IMR-90 (cell line): ENCODE measurements around the gene CAMTA1. TPM values are rescaled to one million over a fixed set of nuclear protein-coding genes. Genes with fewer than 3 reads are reported as not detected.

Experiments used
- ATAC-seq: fragments of 200-7000 bp; cut with Tn5 transposase; 2 replicates; pipeline ENCODE4 v1.9.1; 2020; ENCODE audit warnings: low read depth, mild to moderate bottlenecking, moderate library complexity
- BruUV-seq: library from RNA; stranded (reverse); fragments of 400-500 nt; replicated peaks from 2 replicates; lab custom pipeline; 2021; lab: Mats Ljungman, UMichigan
- CTCF ChIA-PET: fragments of 300-600 bp; formaldehyde crosslinking; extraction: SDS; loops from one replicate; lab custom pipeline; 2021; ENCODE audit warnings: antibody characterized with exemption; lab: Yijun Ruan, JAX
- POLR2A ChIA-PET: fragments of 300-600 bp; sonication (Branson Sonifier 250); formaldehyde crosslinking; loops from one replicate; lab custom pipeline; 2022; ENCODE audit warnings: antibody characterized with exemption; ENCODE audit not compliant: unreplicated experiment; lab: Charles Lee
- DNase-seq: peaks from one replicate; pipeline ENCODE4 v3.0.0; 2013
- H2AFZ ChIP-seq: replicated peaks from 2 replicates; pipeline ENCODE3; 2013; ENCODE audit warnings: low read length, mild to moderate bottlenecking; ENCODE audit not compliant: poor library complexity
- H2AK5ac ChIP-seq: 2 replicates; pipeline ENCODE4 v1.6.1; 2013; ENCODE audit warnings: low read depth, low read length, inconsistent platforms
- H2AK9ac ChIP-seq: replicated peaks from 2 replicates; pipeline ENCODE3; 2013; ENCODE audit warnings: mild to moderate bottlenecking, low read depth, low read length, moderate library complexity; ENCODE audit not compliant: poor library complexity
- H2BK120ac ChIP-seq: 2 replicates; pipeline ENCODE4 v1.6.1; 2013; ENCODE audit warnings: low read depth, low read length, inconsistent platforms
- H2BK15ac ChIP-seq: 3 replicates; pipeline ENCODE4 v1.6.1; 2013; ENCODE audit warnings: low read depth, low read length, inconsistent platforms
- H2BK20ac ChIP-seq: 2 replicates; pipeline ENCODE4 v1.6.1; 2013; ENCODE audit warnings: low read depth, mild to moderate bottlenecking, inconsistent platforms, low read length, moderate library complexity
- H2BK5ac ChIP-seq: 2 replicates; pipeline ENCODE4 v1.6.1; 2013; ENCODE audit warnings: mild to moderate bottlenecking, low read depth, low read length, inconsistent platforms; ENCODE audit not compliant: poor library complexity, severe bottlenecking
- H3K14ac ChIP-seq: replicated peaks from 2 replicates; pipeline ENCODE4 v1.6.1; 2013; ENCODE audit warnings: low read depth, low read length, inconsistent platforms
- H3K18ac ChIP-seq: 2 replicates; pipeline ENCODE4 v1.6.1; 2013; ENCODE audit warnings: low read depth, low read length, control low read depth
- H3K23ac ChIP-seq: 2 replicates; pipeline ENCODE4 v1.6.1; 2013; ENCODE audit warnings: low read depth, low read length, inconsistent platforms
- H3K27ac ChIP-seq: 2 replicates; pipeline ENCODE4 v1.5.1; 2013; ENCODE audit warnings: mild to moderate bottlenecking, control low read depth, low read length; ENCODE audit not compliant: insufficient read depth
- H3K27me3 ChIP-seq: 2 replicates; pipeline ENCODE4 v1.6.1; 2013; ENCODE audit warnings: low read length; ENCODE audit not compliant: control insufficient read depth, insufficient read depth
- H3K36me3 ChIP-seq: 2 replicates; pipeline ENCODE4 v1.6.1; 2013; ENCODE audit warnings: low read length, mixed read lengths; ENCODE audit not compliant: control insufficient read depth, insufficient read depth
- H3K4ac ChIP-seq: 2 replicates; pipeline ENCODE4 v1.6.1; 2013; ENCODE audit warnings: low read depth, low read length, inconsistent platforms
- H3K4me1 ChIP-seq: 2 replicates; pipeline ENCODE4 v1.6.1; 2013; ENCODE audit warnings: low read length, mixed read lengths; ENCODE audit not compliant: control insufficient read depth, insufficient read depth
- H3K4me2 ChIP-seq: 2 replicates; pipeline ENCODE4 v1.6.1; 2013; ENCODE audit warnings: low read depth, mild to moderate bottlenecking, control low read depth, low read length, moderate library complexity
- H3K4me3 ChIP-seq: 2 replicates; pipeline ENCODE4 v1.5.1; 2013; ENCODE audit warnings: low read depth, mild to moderate bottlenecking, control low read depth, low read length, moderate library complexity; ENCODE audit not compliant: insufficient read depth
- H3K56ac ChIP-seq: 2 replicates; pipeline ENCODE4 v1.6.1; 2013; ENCODE audit warnings: low read length, inconsistent platforms; ENCODE audit not compliant: insufficient read depth; ENCODE audit errors: extremely low read depth
- H3K79me1 ChIP-seq, 2 experiments: 2 replicates each; pipeline ENCODE4 v1.6.1; 2013; ENCODE audit warnings: low read length in 2 of 2, inconsistent platforms in 1 of 2, low read depth in 1 of 2
- H3K9ac ChIP-seq: 2 replicates; pipeline ENCODE4 v1.6.1; 2013; ENCODE audit warnings: low read depth, low read length, control low read depth
- H3K9me1 ChIP-seq: 2 replicates; pipeline ENCODE4 v1.6.1; 2013; ENCODE audit warnings: low read length, inconsistent platforms; ENCODE audit not compliant: insufficient read depth
- H3K9me3 ChIP-seq: 2 replicates; pipeline ENCODE4 v1.6.1; 2013; ENCODE audit warnings: low read length; ENCODE audit not compliant: control insufficient read depth, insufficient read depth
- H4K20me1 ChIP-seq: 2 replicates; pipeline ENCODE4 v1.6.1; 2013; ENCODE audit warnings: low read length, inconsistent platforms; ENCODE audit not compliant: insufficient read depth
- H4K5ac ChIP-seq: 2 replicates; pipeline ENCODE4 v1.6.1; 2013; ENCODE audit warnings: mild to moderate bottlenecking, low read depth, low read length, control low read depth
- H4K8ac ChIP-seq, 2 experiments: 2 replicates each; pipeline ENCODE4 v1.6.1; 2013; ENCODE audit warnings: low read depth in 2 of 2, low read length in 2 of 2, control low read depth in 1 of 2, inconsistent platforms in 1 of 2
- H4K91ac ChIP-seq: 2 replicates; pipeline ENCODE4 v1.6.1; 2013; ENCODE audit warnings: low read depth, low read length, inconsistent platforms; ENCODE audit not compliant: insufficient read depth
- BHLHE40 ChIP-seq: fragments of 150-350 bp; IDR thresholded peaks from 2 replicates; pipeline ENCODE4 v1.6.1; 2016; ENCODE audit warnings: mild to moderate bottlenecking, low read depth, low read length
- CEBPB ChIP-seq: IDR thresholded peaks from 2 replicates; pipeline ENCODE4 v1.6.1; 2012; ENCODE audit warnings: low read depth, low read length, improper control_type of control experiment
- CHD1 ChIP-seq: IDR thresholded peaks from 2 replicates; pipeline ENCODE4 v1.6.1; 2012; ENCODE audit warnings: low read depth, low read length, improper control_type of control experiment
- CTCF ChIP-seq: conservative IDR thresholded peaks from 2 replicates; pipeline ENCODE4 v1.5.1; 2012; ENCODE audit warnings: mild to moderate bottlenecking, low read depth, low read length, improper control_type of control experiment
- ELK1 ChIP-seq: fragments of 150-350 bp; IDR thresholded peaks from 2 replicates; pipeline ENCODE4 v1.6.1; 2016; ENCODE audit warnings: low read depth, mild to moderate bottlenecking, low read length, moderate library complexity, borderline replicate concordance
- FOS ChIP-seq: fragments of 150-350 bp; IDR thresholded peaks from 2 replicates; pipeline ENCODE4 v1.6.1; 2016; ENCODE audit warnings: low read depth, low read length
- MAFK ChIP-seq: IDR thresholded peaks from 2 replicates; pipeline ENCODE4 v1.6.1; 2012; ENCODE audit warnings: low read depth, low read length, improper control_type of control experiment
- MAZ ChIP-seq: IDR thresholded peaks from 2 replicates; pipeline ENCODE4 v1.6.1; 2012; ENCODE audit warnings: low read depth, mild to moderate bottlenecking, low read length, improper control_type of control experiment, moderate library complexity, borderline replicate concordance
- MXI1 ChIP-seq: IDR thresholded peaks from 2 replicates; pipeline ENCODE4 v1.6.1; 2012; ENCODE audit warnings: low read depth, mild to moderate bottlenecking, low read length, moderate library complexity, borderline replicate concordance
- NFE2L2 ChIP-seq: fragments of 150-350 bp; IDR thresholded peaks from 2 replicates; pipeline ENCODE4 v1.6.1; 2016; ENCODE audit warnings: low read depth, mild to moderate bottlenecking, low read length
- POLR2A ChIP-seq: IDR thresholded peaks from 2 replicates; pipeline ENCODE4 v1.6.1; 2012; ENCODE audit warnings: mild to moderate bottlenecking, low read depth, low read length
- RAD21 ChIP-seq: IDR thresholded peaks from 2 replicates; pipeline ENCODE4 v1.6.1; 2012; ENCODE audit warnings: low read length, improper control_type of control experiment
- RCOR1 ChIP-seq: IDR thresholded peaks from 2 replicates; pipeline ENCODE4 v1.6.1; 2012; ENCODE audit warnings: mild to moderate bottlenecking, low read length, improper control_type of control experiment; ENCODE audit not compliant: insufficient replicate concordance
- RFX5 ChIP-seq: IDR thresholded peaks from 2 replicates; pipeline ENCODE4 v1.8.0; 2012; ENCODE audit warnings: low read depth, mild to moderate bottlenecking, low read length, moderate library complexity
- SMC3 ChIP-seq: fragments of 150-350 bp; IDR thresholded peaks from 2 replicates; pipeline ENCODE4 v1.6.1; 2016; ENCODE audit warnings: low read depth, mild to moderate bottlenecking, antibody characterized with exemption, low read length, moderate library complexity
- USF2 ChIP-seq: fragments of 150-350 bp; IDR thresholded peaks from 2 replicates; pipeline ENCODE4 v1.6.1; 2017; ENCODE audit warnings: mild to moderate bottlenecking, antibody characterized with exemption, low read length, low read depth
- WGBS, 2 experiments: methylation state at CpG; one replicate each; pipeline versions ENCODE4 v1.1.5 to v1.1.7; 2013; ENCODE audit warnings: missing lambda C conversion rate in 2 of 2; ENCODE audit not compliant: insufficient read length in 1 of 2; ENCODE audit errors: extremely low coverage in 2 of 2; 5-methylcytosine and 5-hydroxymethylcytosine counted together
- dilution Hi-C: fragments of 300-500 bp; cut with HindIII; formaldehyde crosslinking; loops from one replicate; pipeline ENCODE4 v1.14.3; 2018; ENCODE audit warnings: low sequenced_read_pairs; ENCODE audit not compliant: unreplicated experiment
- in situ Hi-C: fragments of 300-500 bp; cut with MboI; formaldehyde crosslinking; loops from 3 replicates; pipeline ENCODE4 v1.14.3; 2019; ENCODE audit warnings: low sequenced_read_pairs, inconsistent platforms, mixed read lengths
- intact Hi-C: fragments of 100-400 bp; cut with micrococcal nuclease; formaldehyde crosslinking; loops from 2 replicates; pipeline ENCODE4 v1.10.0; 2022
- polyA plus RNA-seq, 3 experiments: library from polyadenylated mRNA; depleted of rRNA; stranded (reverse); fragments of >200 nt; gene quantifications; 2 replicates each; pipeline ENCODE4 v1.2.3, GENCODE V29; 2012; ENCODE audit warnings: low replicate concordance in 1 of 3
- total RNA-seq: library from RNA; depleted of rRNA; stranded (reverse); fragments of >200 nt; gene quantifications from 2 replicates; pipeline ENCODE4 v1.2.3, GENCODE V29; 2012

Gene CAMTA1
- total and polyA plus RNA-seq, 2 of the 4 experiments (the other 2 are of a cell fraction), result 35.5 to 74.3 TPM

GRCh38 chr1:7315946-7316345 lies 530.7 kb downstream of the CAMTA1 start:
- Histone ChIP-seq H3K9ac (no peak overlapping the region), H4K5ac (no peak overlapping the region), H4K91ac (no peak overlapping the region), H3K18ac (no peak overlapping the region), H3K79me1 (no peaks in the 10 kb centered on the region), H3K27me3 (no peaks in the 10 kb centered on the region), H4K8ac (no peak overlapping the region), H3K4me1 (peaks cover 8% of the 10 kb centered on the region), H2AK5ac (no peak overlapping the region), H3K9me3 (no peaks in the 10 kb centered on the region), H2AFZ (no peak overlapping the region), H3K23ac (no peak overlapping the region), H3K27ac (no peak overlapping the region), H3K4me3 (no peak overlapping the region), H3K4me2 (no peak overlapping the region), H4K20me1 (no peaks in the 10 kb centered on the region), H2BK5ac (no peak overlapping the region), H2BK20ac (no peak overlapping the region), H3K36me3 (no peaks in the 10 kb centered on the region), H2BK15ac (no peak overlapping the region), H3K9me1 (peaks cover 3% of the 10 kb centered on the region; the same call in 1 of the 2 replicates), H2AK9ac (no peak overlapping the region), H3K4ac (no peak overlapping the region), H3K56ac (no peak overlapping the region), H3K14ac (no peak overlapping the region), H2BK120ac (no peak overlapping the region)
- CTCF ChIA-PET, result interaction anchor here (0.5 kb wide), 1 partner anchor 224 kb away, joined by 3 read pairs; no protein-coding TSS in a partner anchor
- TF ChIP-seq FOS (no peak), CEBPB (no peak), RCOR1 (no peak), BHLHE40 (no peak), POLR2A (no peak), SMC3 (no peak), CHD1 (no peak), MAZ (no peak), MXI1 (no peak), RAD21 (no peak), NFE2L2 (no peak), MAFK (no peak), RFX5 (no peak), ELK1 (no peak), USF2 (no peak), CTCF (no peak)
- WGBS, 2 experiments, result no CpG with 5 or more reads among the region's 6 CpGs
- POLR2A ChIA-PET, result no interaction called here
- ATAC-seq (no peak), DNase-seq (no peak)
- in situ Hi-C loops, result no loop called here
- intact Hi-C loops, result no loop called here
- dilution Hi-C loops, result no loop called here
- no TSS peak for BruUV-seq
